Activated T-cell treated with anti-CD3 and anti-CD28 coated beads, Interleukin-2, amount 50 U/mL, for 48 hours (primary cell): ENCODE results near the gene WDR46.

Source experiments
- DNase-seq, 2 experiments: peaks; one replicate each; pipeline ENCODE4 v3.0.0-alpha.2; 2020

WDR46 gene

DNA sequence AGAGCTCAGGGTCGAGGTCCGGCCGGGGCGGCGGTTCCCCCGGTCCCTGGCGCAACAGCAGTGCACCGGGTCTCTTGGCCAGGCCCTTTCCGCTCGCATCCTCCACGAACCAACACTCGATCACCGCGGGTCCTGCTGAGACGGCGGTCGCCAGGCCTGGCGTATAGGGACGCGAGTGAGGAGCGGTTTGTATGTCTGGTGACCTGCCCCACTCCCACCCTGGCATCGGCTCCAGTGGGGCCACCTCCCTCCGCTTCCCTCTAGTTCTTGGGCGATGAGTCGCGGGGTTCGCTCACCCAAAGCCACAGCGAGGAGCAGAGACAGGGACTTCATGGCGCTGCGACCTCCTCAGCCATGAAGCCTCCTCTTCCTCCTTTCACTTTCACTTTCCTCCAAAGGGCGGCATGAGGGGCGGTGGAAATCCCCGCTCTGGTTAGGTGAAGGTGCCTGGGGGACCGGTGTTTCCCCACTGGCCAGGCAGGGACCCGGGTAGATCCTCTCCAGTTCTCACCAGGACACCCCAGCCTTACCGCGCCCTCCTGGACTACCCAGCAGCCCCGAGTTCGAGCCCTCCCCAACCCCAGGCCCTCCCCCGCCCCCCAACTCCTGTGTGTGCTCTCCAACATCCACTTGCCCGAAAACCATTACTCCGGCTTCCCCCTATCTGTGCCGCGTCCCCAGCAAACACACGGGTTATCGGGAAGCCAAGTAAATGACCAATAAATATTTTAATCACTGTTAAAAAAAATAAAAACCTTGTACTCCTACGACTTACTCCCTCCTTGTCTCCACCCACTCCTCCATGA is 24.9 kb upstream of the WDR46 start, which contains the start of gene TAPBP:
Gene TAPBP, minus strand, starts transcription at position 370 of the 806 bp plus-strand sequence. Its CDS starts 37 bp downstream, at position 333.
- peak; percentile 89 for DNase-seq

DNA sequence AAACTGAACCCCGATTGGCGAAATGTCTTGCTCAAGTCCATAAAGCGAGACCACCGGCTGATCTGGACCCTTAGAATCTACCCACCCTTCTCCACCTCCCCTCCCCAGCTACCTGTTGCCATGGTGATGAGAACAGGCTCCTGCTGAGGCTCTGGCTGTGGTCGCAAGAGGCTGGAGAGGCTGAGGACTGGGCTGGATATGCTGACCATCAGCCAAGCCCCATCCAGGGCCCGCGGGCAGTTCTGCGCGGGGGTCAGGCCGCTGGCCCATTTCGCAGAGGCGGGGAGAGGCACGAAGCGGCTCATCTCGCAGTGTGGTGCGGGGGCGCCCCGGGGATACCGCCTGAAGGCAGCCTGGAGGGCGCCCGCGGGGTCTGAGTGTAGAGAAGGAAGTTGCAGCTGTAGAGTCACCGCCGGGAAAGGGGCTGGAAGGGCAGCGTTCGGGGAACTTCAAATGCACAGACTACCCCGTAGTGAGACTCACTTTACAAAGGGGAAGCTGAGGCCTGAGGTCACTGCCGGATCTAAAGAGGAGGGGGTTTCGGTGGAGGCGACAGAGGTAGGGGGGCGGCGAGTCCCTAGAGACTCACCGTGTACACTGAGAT is 24.2 kb upstream of the WDR46 start:
- DNase-seq: peak; percentile 66 to 73

DNA sequence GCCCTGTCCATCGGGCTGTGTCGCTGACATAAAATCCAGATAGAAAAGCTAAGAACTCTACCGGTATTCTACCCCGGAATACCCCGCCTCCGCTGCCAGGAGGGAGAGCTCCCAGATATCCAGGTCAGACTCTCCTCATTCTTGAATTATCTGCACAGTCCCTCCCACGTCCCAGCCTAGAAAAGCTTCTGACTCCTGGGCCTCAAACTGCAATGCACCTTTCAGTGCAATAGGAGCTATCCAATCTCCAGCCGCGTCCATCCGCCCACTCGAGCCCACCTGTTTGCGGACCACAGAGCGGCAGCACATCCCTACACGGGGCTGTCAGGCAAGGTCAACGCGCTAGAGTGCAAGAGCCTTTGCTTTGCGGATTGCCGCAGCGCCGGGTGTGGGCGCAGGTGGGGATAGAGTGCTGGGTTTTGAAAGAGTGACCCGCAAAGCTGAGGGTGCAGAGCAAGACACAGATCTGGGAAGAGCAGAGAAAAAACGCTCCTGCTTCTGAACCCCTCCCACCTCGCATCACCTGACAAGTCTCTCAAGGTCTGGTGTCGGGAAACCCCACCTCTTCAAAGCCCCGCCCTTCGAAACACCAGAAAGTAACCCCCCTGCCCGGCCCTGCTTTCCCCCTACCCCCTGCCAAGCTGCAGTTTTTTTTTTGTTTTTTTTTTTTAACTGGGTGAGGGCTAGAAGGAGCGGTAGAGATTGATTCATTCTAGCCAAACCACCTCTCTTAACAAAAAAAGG is 23.5 kb upstream of the WDR46 start:
- peak; percentile 79 to 81 for DNase-seq

DNA sequence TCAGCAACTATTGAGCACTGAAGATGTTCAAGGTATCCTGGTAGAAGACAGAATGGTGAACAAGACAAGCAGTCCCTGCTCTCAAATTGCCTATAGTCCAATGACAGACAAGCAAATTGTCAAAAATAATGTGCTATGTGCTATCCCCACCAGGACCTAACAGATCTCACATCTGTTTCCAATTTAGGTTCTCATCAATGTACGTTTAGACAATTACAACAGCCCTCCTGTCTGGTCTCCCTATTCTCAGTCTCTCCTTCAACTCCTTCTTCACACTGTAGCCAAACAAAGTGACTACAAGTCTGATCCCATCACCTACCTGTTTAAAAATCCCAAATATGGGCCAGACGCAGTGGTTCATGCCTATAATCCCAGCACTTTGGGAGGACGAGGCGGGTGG is 17.3 kb upstream of the WDR46 start:
- no peak for DNase-seq

DNA sequence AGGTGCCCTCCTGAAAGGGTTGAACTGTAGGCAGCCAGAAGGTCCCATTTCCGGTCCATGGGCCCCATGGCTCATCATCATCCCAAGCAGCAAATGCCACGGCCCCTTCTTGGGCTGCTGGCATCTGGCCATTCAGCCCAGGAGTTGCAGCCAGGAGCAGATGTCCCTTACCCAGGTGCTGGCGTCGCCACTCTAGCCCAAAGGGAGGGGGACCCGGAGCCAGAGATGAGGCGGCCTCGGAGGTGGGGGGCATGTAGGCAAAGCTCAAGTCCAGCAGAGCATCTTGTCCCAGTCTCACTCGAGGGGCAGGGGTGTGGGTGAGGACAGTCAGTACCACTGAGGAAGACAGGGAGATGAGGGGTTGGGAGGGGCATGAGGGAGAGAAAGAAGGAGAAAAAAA is 16.0 kb upstream of the WDR46 start:
- no peak for DNase-seq

DNA sequence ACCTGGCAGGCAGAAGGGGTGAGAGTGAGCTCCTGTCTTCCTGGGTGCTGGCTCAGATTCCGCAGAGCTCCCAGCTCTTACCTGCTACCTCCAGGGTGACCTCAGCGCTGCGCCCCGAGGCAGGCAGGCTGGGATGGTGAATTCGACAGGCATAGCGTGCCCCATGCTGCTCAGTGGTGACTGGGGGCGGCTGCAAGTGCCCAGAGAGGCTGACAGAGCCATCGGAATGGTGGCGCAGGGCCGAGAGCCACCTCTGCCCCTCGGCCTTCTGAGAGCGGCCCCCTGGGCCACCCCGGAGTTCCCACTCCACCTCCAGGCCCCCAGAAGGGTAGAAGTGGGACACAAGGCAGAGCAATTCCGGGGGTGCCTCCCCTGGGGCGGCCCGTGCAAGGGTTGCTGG is 15.2 kb upstream of the WDR46 start:
- no peak for DNase-seq

DNA sequence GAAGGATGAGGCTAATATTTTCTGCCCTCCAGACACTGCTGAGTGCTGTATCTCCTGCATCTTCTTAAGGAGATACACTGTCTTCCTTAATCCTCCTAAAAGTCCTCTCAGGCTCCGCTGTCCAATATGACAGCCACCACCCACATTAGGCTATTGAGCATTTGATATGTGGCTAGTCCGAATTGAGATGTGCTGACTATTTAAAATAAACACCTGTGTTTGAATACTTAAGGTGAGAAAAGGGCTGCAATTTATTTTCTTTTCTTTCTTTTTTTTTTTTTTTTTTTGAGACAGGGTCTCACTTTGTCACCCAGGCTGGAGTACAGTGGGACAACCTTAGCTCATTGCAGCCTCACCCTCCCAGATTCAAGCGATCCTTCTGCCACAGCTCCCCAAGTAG is 12.8 kb upstream of the WDR46 start:
- no peak for DNase-seq

DNA sequence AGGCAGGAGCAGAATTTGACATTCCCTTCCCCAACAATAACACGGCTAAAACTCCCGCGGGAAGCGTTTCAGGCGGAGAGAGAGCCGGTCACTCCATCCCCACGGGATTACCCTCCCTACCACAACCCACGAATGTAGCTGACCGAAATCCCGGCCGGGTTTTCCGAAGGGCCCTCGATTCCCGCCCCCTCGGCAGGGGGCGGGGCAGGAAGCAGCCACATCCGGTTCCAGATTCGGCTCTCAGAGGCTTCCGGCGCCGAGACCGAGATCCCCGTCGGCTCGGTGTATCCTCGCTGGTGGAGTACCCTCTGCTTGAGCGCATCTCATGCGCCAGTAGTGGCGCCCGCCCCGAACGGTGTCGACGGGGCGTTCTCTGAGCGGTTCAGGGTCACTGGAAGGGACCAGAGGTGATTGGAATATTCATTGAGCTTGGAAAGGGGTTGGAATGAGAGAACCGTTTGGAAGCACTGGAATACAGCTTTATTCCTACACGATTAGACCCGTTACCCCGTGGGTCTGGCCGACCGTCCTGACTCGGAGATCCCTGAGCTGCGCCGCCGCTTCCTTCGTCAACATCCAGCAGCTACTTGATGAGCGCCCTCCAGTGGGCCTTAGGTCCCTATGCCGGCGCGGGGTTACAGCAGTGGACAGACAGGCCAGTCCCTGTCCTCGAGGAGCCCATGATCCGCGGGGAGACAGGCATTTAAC is 10.4 kb upstream of the WDR46 start:
- DNase-seq: peak; percentile 95 to 96

DNA sequence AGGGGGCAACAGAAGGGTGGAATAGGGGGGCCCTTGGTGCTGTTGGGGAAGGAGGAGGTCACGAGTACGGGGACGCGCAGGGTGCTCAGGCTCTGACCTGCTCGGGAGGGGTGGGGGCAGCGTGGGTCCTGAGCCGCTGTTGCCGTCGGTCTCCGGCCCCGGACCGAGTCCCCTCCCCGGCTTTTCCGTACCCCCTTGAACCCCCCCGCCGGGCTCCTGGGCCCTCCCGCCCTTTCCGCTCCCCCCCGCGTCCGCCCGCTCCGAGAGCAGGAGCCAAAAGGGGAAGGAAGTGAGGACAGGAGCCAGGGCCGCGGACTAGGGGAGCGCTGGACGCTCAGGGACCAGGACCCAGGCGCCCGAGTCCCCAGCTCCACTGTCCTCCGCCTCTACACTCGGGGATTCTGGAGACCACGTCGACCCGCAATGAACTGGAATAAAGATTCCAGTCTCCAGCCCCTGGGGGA is 9.8 kb upstream of the WDR46 start, which contains the start of gene RGL2:
Gene RGL2, minus strand, starts transcription at position 170 of the 464 bp plus-strand sequence. CDS start 332 bp downstream, outside the sequence.
- no peak for DNase-seq

DNA sequence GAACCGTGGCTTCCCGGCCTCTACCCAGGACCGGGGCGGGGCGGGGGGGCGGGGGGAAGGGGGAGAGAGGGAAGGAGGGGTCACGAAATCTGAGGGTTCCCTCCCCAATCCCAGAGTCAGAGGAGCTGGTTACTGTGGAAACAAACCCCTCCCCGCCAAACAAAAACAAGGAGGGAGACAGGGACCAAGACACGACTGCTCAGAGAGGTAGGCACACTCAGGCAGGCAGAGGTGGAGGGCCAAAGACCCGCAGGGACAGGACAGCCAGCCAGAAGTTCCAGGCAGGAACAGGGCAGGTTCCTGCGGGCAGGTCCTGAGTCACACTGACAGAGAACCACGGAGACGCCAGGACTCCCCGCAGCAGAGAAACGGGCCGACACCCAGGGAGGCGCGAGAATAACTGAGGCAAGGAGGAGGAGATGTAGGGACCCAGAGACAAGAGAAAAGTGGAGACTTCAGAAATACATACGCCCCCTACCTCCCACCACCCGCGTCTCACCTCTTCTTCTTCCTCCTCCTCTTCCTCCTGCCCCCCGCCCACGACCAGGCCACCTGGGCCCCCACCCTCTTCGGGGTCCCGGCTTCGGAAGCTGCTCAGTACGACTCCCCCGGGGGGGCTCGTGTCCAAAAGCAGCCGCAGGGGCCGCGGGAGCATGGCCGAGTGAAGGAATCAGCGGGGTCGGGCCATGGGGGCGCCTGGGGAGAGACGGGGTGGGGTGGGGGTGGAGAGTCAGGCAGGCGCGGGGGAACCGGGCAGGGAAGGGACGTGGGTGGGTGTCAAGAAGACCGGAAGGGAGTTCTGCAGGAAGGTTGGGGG is 9.1 kb upstream of the WDR46 start:
- DNase-seq: peak; percentile 76 to 78

DNA sequence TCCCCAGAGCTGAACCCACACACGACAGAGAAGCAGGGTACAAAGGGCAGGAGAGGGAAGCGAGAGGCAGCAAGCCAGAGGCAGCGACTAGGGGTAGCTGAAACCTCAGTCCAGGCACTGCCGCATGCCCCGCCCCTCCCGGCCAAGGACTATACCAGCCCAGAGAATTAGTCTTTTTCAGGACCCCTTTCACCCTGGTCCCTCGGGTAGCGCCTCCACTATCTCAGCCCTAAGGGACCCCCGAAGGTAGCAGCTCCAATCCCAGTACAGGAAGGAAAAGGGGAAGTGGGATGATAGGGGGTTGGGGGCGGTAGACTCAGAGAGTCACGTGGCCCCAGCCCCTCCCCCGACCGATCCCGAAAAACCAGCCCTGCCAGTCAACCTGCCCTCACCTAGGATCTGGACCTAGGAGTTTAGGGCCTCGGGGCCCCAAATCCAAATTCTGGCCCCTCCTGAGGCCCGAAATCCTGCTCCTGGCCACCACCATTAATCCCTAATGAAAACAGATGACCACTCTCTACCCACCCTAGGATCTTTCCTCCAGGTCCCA is 8.4 kb upstream of the WDR46 start:
- no peak for DNase-seq

DNA sequence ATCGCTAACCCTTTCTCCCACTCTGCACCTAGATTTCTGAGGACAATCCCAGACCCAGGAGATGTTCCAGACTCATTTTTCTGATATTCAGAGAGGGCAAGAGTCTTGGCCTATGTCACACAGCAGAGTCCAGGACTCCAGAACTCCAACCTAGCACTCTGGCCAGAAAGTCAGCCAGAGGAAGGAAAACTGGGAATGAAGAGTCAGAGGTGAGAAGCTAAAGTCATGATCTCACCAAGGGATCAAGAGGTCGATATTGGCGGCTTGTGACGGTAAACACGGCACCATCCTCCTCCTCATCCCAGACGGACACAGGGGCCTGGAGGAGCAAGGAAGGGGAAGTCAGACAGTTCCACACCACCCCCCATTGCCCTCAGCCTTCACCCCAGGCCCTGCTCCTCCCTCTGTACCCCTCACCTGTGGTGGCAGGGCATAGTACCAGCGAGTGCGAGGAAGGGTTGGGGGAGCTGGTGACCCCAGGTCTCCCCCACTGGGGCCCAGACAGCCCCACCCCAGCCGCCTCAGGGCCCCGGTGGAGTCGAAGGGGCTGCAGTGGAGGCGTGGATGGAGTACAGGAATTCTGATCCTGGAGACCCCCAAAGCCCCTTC is 7.9 kb upstream of the WDR46 start:
- no peak for DNase-seq

DNA sequence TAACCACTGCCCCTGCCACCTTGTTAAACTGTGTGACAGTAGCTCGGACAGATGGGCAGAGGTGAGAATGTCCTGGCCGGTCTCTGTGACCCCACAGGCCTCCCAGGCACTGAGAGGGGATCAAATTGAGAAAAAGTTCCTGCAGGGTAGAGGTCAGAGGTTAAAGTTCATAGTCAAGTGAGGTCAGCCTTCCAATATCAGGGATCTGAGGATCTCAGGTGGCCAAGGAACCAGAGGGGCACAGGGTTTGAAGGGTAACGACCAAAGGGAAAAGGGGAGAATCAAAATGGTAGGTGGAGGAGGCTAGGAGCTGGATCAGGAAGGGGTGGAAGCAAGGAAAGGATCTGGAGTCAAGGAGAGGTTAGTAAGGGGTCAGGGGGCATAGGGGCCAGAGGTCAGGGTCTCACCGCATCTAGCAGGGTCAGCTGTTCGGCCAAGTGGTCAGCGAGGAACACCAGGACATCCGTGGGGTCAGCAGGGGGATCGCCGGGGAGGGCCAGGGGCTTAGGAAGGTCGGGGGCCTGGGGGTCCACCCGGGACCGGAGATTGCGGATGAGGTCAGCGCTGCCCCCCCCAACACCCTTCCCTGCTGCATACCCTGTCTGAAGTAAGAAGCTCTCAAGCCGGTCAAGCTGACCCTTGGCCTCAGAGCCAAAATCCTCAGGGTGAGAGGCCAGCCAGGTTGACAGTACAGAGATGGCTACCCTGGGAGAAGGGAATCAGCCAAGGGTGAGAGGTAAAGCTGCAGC is 6.8 kb upstream of the WDR46 start:
- DNase-seq: no peak

DNA sequence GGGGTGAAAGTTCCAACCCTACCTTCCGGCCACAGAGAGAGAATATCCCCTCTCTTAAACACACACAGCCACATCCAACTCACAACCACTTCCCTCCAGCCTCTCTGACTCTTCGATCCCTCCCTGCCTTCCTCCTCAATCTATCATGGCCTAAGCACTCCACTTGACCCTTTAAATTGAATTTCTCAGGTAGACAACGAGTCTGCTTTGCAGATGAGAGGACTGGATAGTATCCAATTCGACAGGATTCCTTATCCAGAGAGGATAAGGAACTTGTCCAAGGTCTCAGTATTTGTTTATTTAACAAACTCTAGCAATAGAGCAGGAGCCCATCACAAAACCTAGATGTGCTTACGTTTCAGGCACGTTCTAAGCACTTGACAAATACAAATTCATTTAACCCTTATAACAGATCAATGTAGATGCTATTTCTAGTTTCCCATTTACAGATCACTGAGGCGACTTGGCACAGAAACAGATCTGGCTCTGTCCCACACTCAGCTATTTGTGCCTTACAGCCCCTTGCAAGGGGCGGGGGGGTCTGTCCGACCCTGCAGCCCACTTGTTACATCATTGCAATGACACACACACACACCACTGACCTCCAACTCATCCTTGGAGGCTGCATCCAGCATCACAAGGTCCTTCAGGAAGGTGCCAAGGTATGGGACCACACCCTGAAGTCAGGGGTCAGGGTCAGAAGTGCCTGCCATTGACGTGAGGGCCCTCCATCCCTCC is 5.2 kb upstream of the WDR46 start:
- DNase-seq: no peak

DNA sequence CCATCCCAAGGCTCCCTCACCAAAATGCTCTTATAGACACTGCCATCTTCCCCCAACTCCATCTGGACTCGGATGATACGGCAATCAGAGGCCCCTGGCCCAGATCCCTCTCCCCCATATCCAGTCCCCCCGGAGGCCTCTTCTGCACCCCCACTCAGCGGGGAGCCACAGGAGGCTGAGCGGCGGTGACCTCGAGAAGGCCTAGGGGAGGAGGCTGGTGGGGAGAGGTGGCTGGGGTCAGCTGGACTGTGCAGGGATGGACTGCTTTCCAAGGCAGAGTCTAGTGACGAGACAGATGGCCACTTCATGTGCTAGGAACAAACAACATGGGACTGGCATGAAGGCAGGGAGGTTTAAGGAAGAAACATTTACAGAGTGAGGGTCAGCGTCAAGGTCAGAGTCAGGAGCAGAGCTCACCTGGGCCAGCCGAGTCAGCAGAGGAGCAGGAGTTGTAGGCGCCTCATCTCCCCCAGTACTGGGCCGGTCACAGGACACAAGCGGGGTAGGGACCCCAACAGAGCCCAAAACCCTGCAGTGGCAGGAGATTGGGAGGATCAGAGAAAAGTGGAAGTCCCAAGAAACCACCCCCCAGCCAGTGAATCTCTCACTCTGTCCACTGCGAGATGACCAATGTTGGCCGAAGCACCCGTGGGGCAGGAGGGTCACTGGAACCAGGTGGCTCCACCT is 4.1 kb upstream of the WDR46 start:
- DNase-seq: no peak

DNA sequence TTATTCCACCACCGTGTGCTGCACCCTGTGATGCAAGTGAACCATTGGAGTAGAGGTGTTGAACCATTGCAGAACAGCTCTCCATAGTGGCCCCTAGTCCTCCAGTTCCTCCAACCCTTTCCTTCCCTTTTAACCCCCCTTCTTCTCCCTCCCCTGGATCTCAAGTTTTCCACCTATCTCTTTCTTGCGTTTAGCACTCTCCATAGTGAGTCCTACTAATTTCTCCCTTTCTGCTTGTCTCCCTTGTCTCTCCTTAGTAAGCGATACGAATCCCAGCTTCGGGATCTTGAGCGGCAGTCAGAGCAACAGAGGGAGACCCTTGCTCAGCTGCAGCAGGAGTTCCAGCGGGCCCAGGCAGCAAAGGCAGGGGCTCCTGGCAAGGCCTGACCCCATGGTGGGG is 1.4 kb upstream of the WDR46 start:
- DNase-seq: no peak

DNA sequence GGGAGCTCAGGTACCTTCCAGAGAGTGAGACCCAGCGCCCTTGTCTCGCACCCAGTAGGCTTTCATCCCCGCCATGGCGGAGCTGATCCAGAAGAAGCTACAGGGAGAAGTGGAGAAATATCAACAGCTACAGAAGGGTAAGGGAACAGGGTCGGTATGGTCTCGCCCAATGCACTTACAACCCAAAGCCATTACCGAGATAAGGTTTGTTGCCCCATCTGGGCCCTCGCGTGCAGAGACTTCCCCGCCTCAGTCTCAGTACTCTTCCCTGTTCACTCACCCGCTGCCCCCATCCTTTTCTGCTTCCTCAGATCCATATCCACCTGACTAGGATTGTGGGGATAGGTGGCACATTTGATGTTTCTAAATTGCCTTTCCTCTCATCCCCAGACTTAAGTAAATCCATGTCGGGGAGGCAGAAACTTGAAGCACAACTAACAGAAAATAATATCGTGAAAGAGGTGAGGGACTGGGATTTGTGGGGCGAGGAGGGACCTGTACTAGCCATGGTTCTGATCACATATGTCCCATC is 811 bp upstream of the WDR46 start:
- DNase-seq: no peak

DNA sequence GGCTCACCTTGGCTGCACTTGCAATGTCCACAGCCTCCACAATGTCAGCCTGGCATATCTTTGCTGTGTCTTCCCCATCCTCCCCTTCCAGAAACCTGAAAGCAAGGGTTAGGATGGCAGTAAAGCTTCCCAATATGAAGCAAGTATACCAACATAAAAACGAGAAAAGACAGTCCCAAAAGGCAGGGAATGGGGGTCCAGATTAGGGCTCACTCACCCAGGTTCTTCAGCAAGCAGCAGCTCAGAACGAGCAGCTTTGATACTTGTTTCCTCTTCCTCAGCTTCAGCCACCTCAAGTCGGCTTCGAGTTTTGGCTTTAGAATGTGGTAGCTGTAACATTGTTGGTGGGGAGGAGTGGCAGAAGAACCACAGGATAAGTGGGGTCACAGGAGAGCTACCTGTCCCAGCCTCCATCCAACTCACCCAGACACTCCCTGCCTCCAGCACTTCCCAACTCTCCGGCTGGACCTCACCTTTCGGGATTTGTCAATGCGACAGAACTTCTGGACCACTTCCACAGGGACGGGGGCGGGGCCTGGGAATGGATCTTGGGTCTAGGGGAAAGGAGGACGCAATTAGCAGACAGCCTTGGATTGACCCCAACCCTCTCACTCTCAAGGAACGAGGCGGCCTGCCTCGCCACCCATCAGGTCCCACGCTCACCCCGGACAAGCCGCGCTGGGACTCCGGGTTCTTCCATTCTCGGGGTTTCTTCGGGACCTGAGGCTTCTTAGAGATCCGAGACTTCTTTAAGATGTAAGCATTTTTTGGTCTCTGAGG is 708 bp downstream of the WDR46 start:
- DNase-seq: no peak
